Activated naive CD4-positive, alpha-beta T cell treated with anti-CD3 and anti-CD28 coated beads, Interleukin-2, amount 50 U/mL, for 24 hours (primary cell): ENCODE measurements around the gene TEP1.

Experiments used
- H3K27ac Mint-ChIP-seq: one replicate; pipeline ENCODE4 v1.8.0; 2021; ENCODE audit warnings: mild to moderate bottlenecking, mixed read lengths
- H3K27me3 Mint-ChIP-seq: one replicate; pipeline ENCODE4 v1.8.0; 2021; ENCODE audit warnings: mixed read lengths
- H3K36me3 Mint-ChIP-seq: one replicate; pipeline ENCODE4 v1.8.0; 2021; ENCODE audit warnings: mixed read lengths
- H3K4me1 Mint-ChIP-seq: one replicate; pipeline ENCODE4 v1.8.0; 2021; ENCODE audit warnings: mixed read lengths
- H3K4me3 Mint-ChIP-seq: one replicate; pipeline ENCODE4 v1.8.0; 2021; ENCODE audit warnings: mild to moderate bottlenecking, mixed read lengths
- H3K9me3 Mint-ChIP-seq: one replicate; pipeline ENCODE4 v1.8.0; 2021; ENCODE audit warnings: mixed read lengths

Gene TEP1

GRCh38 chr14:20416223-20416622 is 2.9 kb upstream of the TEP1 start:
- Mint-ChIP-seq H3K27ac (no peak overlapping the region), H3K36me3 (no peaks in the 10 kb centered on the region), H3K4me1 (peaks cover 36% of the 10 kb centered on the region), H3K27me3 (no peaks in the 10 kb centered on the region), H3K4me3 (no peak overlapping the region), H3K9me3 (no peaks in the 10 kb centered on the region)

- H3K36me3 Mint-ChIP-seq = no peaks in the 10 kb centered on the region
- no peaks in the 10 kb centered on the region for H3K27me3 Mint-ChIP-seq
- H3K9me3 Mint-ChIP-seq = no peaks in the 10 kb centered on the region
- peak overlapping the region; percentile 66 for H3K27ac Mint-ChIP-seq
- peaks cover 40% of the 10 kb centered on the region for H3K4me1 Mint-ChIP-seq
- no peak overlapping the region for H3K4me3 Mint-ChIP-seq
Observed at GRCh38 chr14:20415782-20416206, 2.5 kb upstream of the TEP1 start.

- H3K4me3 Mint-ChIP-seq = peak overlapping the region; percentile 96
- no peaks in the 10 kb centered on the region for H3K9me3 Mint-ChIP-seq
- peaks cover 51% of the 10 kb centered on the region for H3K4me1 Mint-ChIP-seq
- no peaks in the 10 kb centered on the region for H3K27me3 Mint-ChIP-seq
- H3K27ac Mint-ChIP-seq = peak overlapping the region; percentile 97
- H3K36me3 Mint-ChIP-seq = no peaks in the 10 kb centered on the region
Observed at GRCh38 chr14:20413744-20414082, 412 bp upstream of the TEP1 start.

- H3K4me1 Mint-ChIP-seq = peaks cover 59% of the 10 kb centered on the region
- H3K27me3 Mint-ChIP-seq = no peaks in the 10 kb centered on the region
- peak overlapping the region; percentile 94 for H3K27ac Mint-ChIP-seq
- H3K9me3 Mint-ChIP-seq = no peaks in the 10 kb centered on the region
- peak overlapping the region; percentile 96 for H3K4me3 Mint-ChIP-seq
- peaks cover 5% of the 10 kb centered on the region for H3K36me3 Mint-ChIP-seq
Observed at GRCh38 chr14:20412411-20412810, 890 bp downstream of the TEP1 start.

GRCh38 chr14:20409226-20409625 is 4.1 kb downstream of the TEP1 start:
- Mint-ChIP-seq H3K27me3 (no peaks in the 10 kb centered on the region), H3K36me3 (peaks cover 20% of the 10 kb centered on the region), H3K4me1 (peaks cover 67% of the 10 kb centered on the region), H3K27ac (peak overlapping the region; percentile 10), H3K9me3 (no peaks in the 10 kb centered on the region), H3K4me3 (no peak overlapping the region)

GRCh38 chr14:20403521-20403920 is 9.8 kb downstream of the TEP1 start:
- H3K27ac Mint-ChIP-seq = no peak overlapping the region
- H3K4me1 Mint-ChIP-seq = peaks cover 53% of the 10 kb centered on the region
- peaks cover 39% of the 10 kb centered on the region for H3K36me3 Mint-ChIP-seq

GRCh38 chr14:20400965-20401593 is 12.2 kb downstream of the TEP1 start:
- Mint-ChIP-seq H3K4me3 (peak overlapping the region; percentile 82), H3K36me3 (peaks cover 27% of the 10 kb centered on the region), H3K27ac (peak overlapping the region; percentile 98), H3K4me1 (peaks cover 36% of the 10 kb centered on the region), H3K27me3 (no peaks in the 10 kb centered on the region), H3K9me3 (no peaks in the 10 kb centered on the region)

More at GRCh38 chr14:20403521-20403920, 9.8 kb downstream of the TEP1 start:
- H3K27me3 Mint-ChIP-seq = no peaks in the 10 kb centered on the region
- H3K4me3 Mint-ChIP-seq = no peak overlapping the region
- no peaks in the 10 kb centered on the region for H3K9me3 Mint-ChIP-seq

- Mint-ChIP-seq H3K27ac (peak overlapping the region; percentile 98), H3K9me3 (no peaks in the 10 kb centered on the region), H3K4me3 (peak overlapping the region; percentile 82), H3K36me3 (peaks cover 30% of the 10 kb centered on the region), H3K27me3 (no peaks in the 10 kb centered on the region), H3K4me1 (peaks cover 33% of the 10 kb centered on the region)
Observed at GRCh38 chr14:20400589-20400964, 12.7 kb downstream of the TEP1 start.

- H3K27me3 Mint-ChIP-seq = no peaks in the 10 kb centered on the region
- no peak overlapping the region for H3K4me3 Mint-ChIP-seq
- H3K36me3 Mint-ChIP-seq = peaks cover 26% of the 10 kb centered on the region
Observed at GRCh38 chr14:20397511-20397910, 15.8 kb downstream of the TEP1 start.

GRCh38 chr14:20391505-20391904 is 21.8 kb downstream of the TEP1 start:
- Mint-ChIP-seq H3K9me3 (no peaks in the 10 kb centered on the region), H3K4me3 (no peak overlapping the region), H3K27ac (no peak overlapping the region), H3K4me1 (no peaks in the 10 kb centered on the region), H3K27me3 (no peaks in the 10 kb centered on the region), H3K36me3 (peaks cover 20% of the 10 kb centered on the region)

More at GRCh38 chr14:20397511-20397910, 15.8 kb downstream of the TEP1 start:
- Mint-ChIP-seq H3K9me3 (no peaks in the 10 kb centered on the region), H3K27ac (no peak overlapping the region), H3K4me1 (peaks cover 20% of the 10 kb centered on the region)

- Mint-ChIP-seq H3K27ac (no peak overlapping the region), H3K36me3 (peaks cover 19% of the 10 kb centered on the region), H3K27me3 (no peaks in the 10 kb centered on the region), H3K4me3 (no peak overlapping the region), H3K9me3 (no peaks in the 10 kb centered on the region), H3K4me1 (no peaks in the 10 kb centered on the region)
Observed at GRCh38 chr14:20388159-20388558, 25.1 kb downstream of the TEP1 start.

GRCh38 chr14:20387576-20387975 is 25.7 kb downstream of the TEP1 start:
- Mint-ChIP-seq H3K4me3 (no peak overlapping the region), H3K27ac (no peak overlapping the region), H3K9me3 (no peaks in the 10 kb centered on the region), H3K27me3 (no peaks in the 10 kb centered on the region), H3K36me3 (peaks cover 18% of the 10 kb centered on the region), H3K4me1 (no peaks in the 10 kb centered on the region)

- no peak overlapping the region for H3K4me3 Mint-ChIP-seq
- no peak overlapping the region for H3K27ac Mint-ChIP-seq
- H3K36me3 Mint-ChIP-seq = peaks cover 20% of the 10 kb centered on the region
Observed at GRCh38 chr14:20386276-20386855, 26.9 kb downstream of the TEP1 start.

GRCh38 chr14:20384886-20385285 is 28.4 kb downstream of the TEP1 start:
- H3K4me1 Mint-ChIP-seq = no peaks in the 10 kb centered on the region
- peaks cover 22% of the 10 kb centered on the region for H3K36me3 Mint-ChIP-seq
- no peak overlapping the region for H3K4me3 Mint-ChIP-seq
- no peak overlapping the region for H3K27ac Mint-ChIP-seq
- no peaks in the 10 kb centered on the region for H3K27me3 Mint-ChIP-seq
- no peaks in the 10 kb centered on the region for H3K9me3 Mint-ChIP-seq

More at GRCh38 chr14:20386276-20386855, 26.9 kb downstream of the TEP1 start:
- Mint-ChIP-seq H3K27me3 (no peaks in the 10 kb centered on the region), H3K4me1 (no peaks in the 10 kb centered on the region), H3K9me3 (no peaks in the 10 kb centered on the region)

GRCh38 chr14:20384321-20384720 is 29.0 kb downstream of the TEP1 start:
- Mint-ChIP-seq H3K4me1 (no peaks in the 10 kb centered on the region), H3K9me3 (no peaks in the 10 kb centered on the region), H3K27ac (peak overlapping the region; percentile 46), H3K4me3 (no peak overlapping the region), H3K36me3 (peaks cover 20% of the 10 kb centered on the region), H3K27me3 (no peaks in the 10 kb centered on the region)

- H3K27ac Mint-ChIP-seq = no peak overlapping the region
- no peaks in the 10 kb centered on the region for H3K4me1 Mint-ChIP-seq
- H3K9me3 Mint-ChIP-seq = no peaks in the 10 kb centered on the region
- no peaks in the 10 kb centered on the region for H3K27me3 Mint-ChIP-seq
- no peak overlapping the region for H3K4me3 Mint-ChIP-seq
- H3K36me3 Mint-ChIP-seq = peaks cover 16% of the 10 kb centered on the region
Observed at GRCh38 chr14:20383636-20384035, 29.7 kb downstream of the TEP1 start.

- Mint-ChIP-seq H3K36me3 (peaks cover 16% of the 10 kb centered on the region), H3K4me1 (no peaks in the 10 kb centered on the region), H3K4me3 (no peak overlapping the region), H3K27me3 (no peaks in the 10 kb centered on the region), H3K27ac (no peak overlapping the region), H3K9me3 (no peaks in the 10 kb centered on the region)
Observed at GRCh38 chr14:20383032-20383431, 30.3 kb downstream of the TEP1 start.
